Measurements from ENCODE around the gene ROPN1L. TPM values are rescaled to one million over a fixed set of nuclear protein-coding genes. Genes with fewer than 3 reads are reported as not detected.

Gene ROPN1L
- total and polyA plus RNA-seq, 2 of the 8 experiments (the other 6 are each of a cell fraction or from before 2014, with no cell fraction given): 0.24 to 0.73 TPM

- Histone ChIP-seq H3K79me2 (ENCODE audit: control insufficient read depth in 1 of 2, insufficient read depth in 2 of 2, low read length in 2 of 2) (no peaks in the 10 kb centered on the region), H2BK120ac (replicated peaks; ENCODE audit: low read depth, low read length) (no peak overlapping the region), H4K5ac (ENCODE audit: insufficient read length, low read depth, low read length) (no peak overlapping the region), H3K4me3 (ENCODE audit: extremely low read depth in 1 of 4, insufficient read depth in 2 of 4, low read depth in 3 of 4, low read length in 4 of 4) (no peak overlapping the region), H3K4me1 (replicated peaks in 1 of 4; ENCODE audit: control insufficient read depth in 3 of 4, insufficient read depth in 4 of 4, low read length in 3 of 4) (no peaks in the 10 kb centered on the region), H4K20me1 (replicated peaks in 1 of 2; ENCODE audit: control insufficient read depth in 1 of 2, insufficient read depth in 2 of 2, low read length in 2 of 2) (peaks cover 0 to 6% of the 10 kb centered on the region in 2 experiments), H3K23me2 (ENCODE audit: low read depth, low read length) (0 out of 2 replicates have a peak, but pooled peaks cover 2% of the 10 kb centered on the region), H2BK12ac (ENCODE audit: low read depth, low read length) (no peak overlapping the region), H3K79me1 (ENCODE audit: low read depth, low read length) (no peaks in the 10 kb centered on the region), H2BK15ac (ENCODE audit: low read length) (no peak overlapping the region), H3K27ac (ENCODE audit: low read depth, low read length) (no peak overlapping the region), H3K56ac (replicated peaks; ENCODE audit: insufficient read length, low read depth, low read length) (no peak overlapping the region), H3K27me3 (replicated peaks in 1 of 4; ENCODE audit: control insufficient read depth in 3 of 4, extremely low read depth in 1 of 4, insufficient read depth in 3 of 4, low read length in 3 of 4) (no peaks in the 10 kb centered on the region), H3K9me3 (ENCODE audit: insufficient read depth in 2 of 2, low read depth in 1 of 2, low read length in 1 of 2) (no peaks in the 10 kb centered on the region), H3K36me3 (ENCODE audit: control insufficient read depth in 2 of 4, insufficient read depth in 4 of 4, low read length in 3 of 4) (peaks cover 10 to 82% (median 49%) of the 10 kb centered on the region in 4 experiments), H3K18ac (ENCODE audit: extremely low read depth, low read length) (no peak overlapping the region), H2BK20ac (ENCODE audit: low read length) (no peak overlapping the region), H4K91ac (replicated peaks; ENCODE audit: insufficient read length, low read length) (no peak overlapping the region), H3K23ac (ENCODE audit: insufficient read length) (no peak overlapping the region), H2AFZ (ENCODE audit: low read length) (no peak overlapping the region), H3K4me2 (ENCODE audit: insufficient read depth in 1 of 2, low read depth in 2 of 2, low read length in 2 of 2) (no peak overlapping the region), H3K9ac (replicated peaks in 1 of 4; ENCODE audit: extremely low read depth in 1 of 4, low read depth in 3 of 4, low read length in 3 of 4) (no peak overlapping the region), H2BK5ac (ENCODE audit: low read depth, low read length) (no peak overlapping the region), H3K4ac (replicated peaks; ENCODE audit: insufficient read length, low read depth, low read length) (no peak overlapping the region), H2AK5ac (ENCODE audit: low read depth, low read length) (no peak overlapping the region), H4K8ac (ENCODE audit: extremely low read depth, insufficient read depth, low read length) (no peak overlapping the region), H3K14ac (ENCODE audit: insufficient read length) (no peak overlapping the region)
- WGBS, 2 experiments (ENCODE audit: extremely low coverage in 1 of 2, insufficient coverage in 1 of 2, insufficient read length in 1 of 2, insufficient replicate concordance in 2 of 2, low coverage in 1 of 2, low lambda C conversion rate in 2 of 2, missing lambda C conversion rate in 1 of 2): 90% methylated on average over 1 of the region's 1 CpG; no CpG with 5 or more reads in 1 of the 2 experiments
- ChIA-PET CTCF (ENCODE audit: partially characterized antibody) (interaction anchor here (0.7 to 2.0 kb wide), 3 partner anchors 11 to 40 kb away, joined by 3 to 6 read pairs (median 5); no protein-coding TSS in a partner anchor), POLR2A (ENCODE audit: partially characterized antibody) (interaction anchor here (2.1 kb wide), 1 partner anchor 145 kb away, joined by 4 read pairs; no protein-coding TSS in a partner anchor)
- no peak for DNase-seq (ENCODE audit: low read depth in 1 of 2, low spot score in 2 of 2)
- FAIRE-seq: no peak
- TF ChIP-seq EZH2 (IDR thresholded peaks at IDR 0.05; ENCODE audit: low read depth, low read length, severe bottlenecking) (no peak), YY1 (IDR thresholded peaks at IDR 0.05; ENCODE audit: low read depth, low read length) (no peak), CREB1 (IDR thresholded peaks at IDR 0.05) (no peak), NRF1 (IDR thresholded peaks at IDR 0.05; ENCODE audit: low read depth, low read length) (no peak), POLR2A (IDR thresholded peaks at IDR 0.05; ENCODE audit: control extremely low read depth in 1 of 2, low read depth in 2 of 2, low read length in 2 of 2) (no peak), SIN3A (conservative IDR thresholded peaks at IDR 0.05 in 1 of 2, IDR thresholded peaks at IDR 0.05 in 1 of 2; ENCODE audit: low read depth in 1 of 2, low read length in 2 of 2) (no peak)
- TF ChIP-seq, protein P1, sequence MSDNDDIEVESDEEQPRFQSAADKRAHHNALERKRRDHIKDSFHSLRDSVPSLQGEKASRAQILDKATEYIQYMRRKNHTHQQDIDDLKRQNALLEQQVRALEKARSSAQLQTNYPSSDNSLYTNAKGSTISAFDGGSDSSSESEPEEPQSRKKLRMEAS (IDR thresholded peaks at IDR 0.05): no peak
These were observed 31.0 kb upstream of the ROPN1L start for GRCh38 chr5:10410662-10411061.

All from H1 (cell line).